Testis (tissue), 2 donors: ENCODE results near the gene RNF180.

Experiments
- CTCF ChIP-seq, 3 experiments: fragments of 450-650 bp in 2 of 3; fragments of 200-600 bp in 1 of 3; sonication (generic) in 1 of 3; IDR thresholded peaks; one replicate each; pipeline ENCODE4 v1.5.1; 2016 to 2019; ENCODE audit warnings: antibody characterized with exemption in 3 of 3, mild to moderate bottlenecking in 2 of 3, moderate library complexity in 1 of 3
- POLR2A ChIP-seq: fragments of 450-650 bp; IDR thresholded peaks from one replicate; pipeline ENCODE4 v1.6.1; 2017; ENCODE audit warnings: antibody characterized with exemption, mild to moderate bottlenecking, moderate library complexity

- TF ChIP-seq CTCF (IDR thresholded peaks at IDR 0.05) (no peak), POLR2A (no peak)
Observed at GRCh38 chr5:64156261-64156660, 9.4 kb upstream of the RNF180 start.
